22Rv1 (cell line): ENCODE data around the gene USP5.

Experiments used
- CTCF ChIP-seq: fragments of 450-650 bp; IDR thresholded peaks from 2 replicates; pipeline ENCODE4 v1.5.1; 2017; ENCODE audit warnings: mild to moderate bottlenecking
- ZFX ChIP-seq: fragments of 450-650 bp; IDR thresholded peaks from 2 replicates; pipeline ENCODE4 v1.6.1; 2017; ENCODE audit warnings: antibody characterized with exemption, borderline replicate concordance

GRCh38 chr12:6863033-6863432 is 11.1 kb downstream of the USP5 start:
- TF ChIP-seq CTCF: no peak
- TF ChIP-seq ZFX: no peak
